GM18858 (cell line): ENCODE results near the gene RABEP2.

Experiments used
- ATAC-seq: cut with Tn5 transposase; IDR thresholded peaks from one replicate; pipeline ENCODE4 v1.9.1; 2021; ENCODE audit not compliant: unreplicated experiment

Gene RABEP2

GRCh38 chr16:28859326-28859725 is 65.7 kb downstream of the RABEP2 start:
- ATAC-seq, result no peak

GRCh38 chr16:28858421-28858820 is 66.6 kb downstream of the RABEP2 start:
- no peak for ATAC-seq
